ENCODE measurements around the gene FAM124A. TPM values are rescaled to one million over a fixed set of nuclear protein-coding genes. Genes with fewer than 3 reads are reported as not detected.

FAM124A gene
- total and polyA plus RNA-seq, 10 of the 15 experiments (the other 5 are each of a cell fraction or from before 2014, with no cell fraction given), result not detected

- H3K4me2 ChIP-seq (ENCODE audit: control insufficient read depth, insufficient read depth), result no peak overlapping the region
- H3K27me3 ChIP-seq (replicated peaks in 1 of 2; ENCODE audit: control insufficient read depth in 2 of 2, insufficient read depth in 2 of 2, low read length in 1 of 2), result no peaks in the 10 kb centered on the region; a peak in 1 of 4 replicates
- H3K4me3 ChIP-seq, result no peak overlapping the region
- intact Hi-C loops (cut with micrococcal nuclease; ENCODE audit: unreplicated experiment) (no loop called here), in situ Hi-C loops (cut with MboI) (no loop called here)
- no peak overlapping the region for H3K9ac ChIP-seq (ENCODE audit: control insufficient read depth, insufficient read depth, low read length)
- SMC1A ChIA-PET (ENCODE audit: uncharacterized antibody, unreplicated experiment), result no interaction called here
- H3K27ac ChIP-seq (ENCODE audit: control insufficient read depth, insufficient read depth), result no peak overlapping the region
- no peaks in the 10 kb centered on the region for H3K36me3 ChIP-seq (ENCODE audit: control insufficient read depth in 2 of 2, insufficient read depth in 2 of 2, low read length in 1 of 2)
- H3K79me2 ChIP-seq (ENCODE audit: control insufficient read depth, insufficient read depth, low read length), result no peaks in the 10 kb centered on the region
- H3K4me1 ChIP-seq (ENCODE audit: control insufficient read depth, insufficient read depth, low read length), result no peaks in the 10 kb centered on the region
- no peak for DNase-seq (ENCODE audit: low read depth, low spot score)
- RAD21 ChIA-PET (ENCODE audit: unreplicated experiment), result no interaction called here
- no peaks in the 10 kb centered on the region for H3K9me3 ChIP-seq (replicated peaks; ENCODE audit: control insufficient read depth, insufficient read depth, low read length)
- no TSS peak for BruUV-seq (replicated peaks)
- H2AFZ ChIP-seq (ENCODE audit: control insufficient read depth, low read depth, low read length), result no peak overlapping the region
- FAIRE-seq, result no peak
- no peak for TF ChIP-seq CREB1 (IDR thresholded peaks at IDR 0.05; ENCODE audit: low read depth)
- no peak for TF ChIP-seq RB1 (IDR thresholded peaks at IDR 0.05; ENCODE audit: borderline replicate concordance)
- no peak for TF ChIP-seq USF1 (IDR thresholded peaks at IDR 0.05; ENCODE audit: borderline replicate concordance, extremely low read length, insufficient read depth, low read depth, low read length)
- TF ChIP-seq NR2C2 (IDR thresholded peaks at IDR 0.05; ENCODE audit: borderline replicate concordance, control insufficient read depth, insufficient read length, low read depth), result no peak
- ATAC-seq, result no peak
- CTCF ChIA-PET, result interaction anchor here (1.0 kb wide), 1 partner anchor 93 kb away, joined by 3 read pairs; no protein-coding TSS in a partner anchor
- POLR2A ChIA-PET, result no interaction called here
- no peaks in the 10 kb centered on the region for H4K20me1 ChIP-seq (ENCODE audit: control insufficient read depth, insufficient read depth)
- WGBS (ENCODE audit: insufficient coverage, insufficient replicate concordance, low lambda C conversion rate, missing lambda C conversion rate), result 37% methylated on average over 2 of the region's 2 CpGs
These were observed 28.8 kb upstream of the FAM124A start for GRCh38 chr13:51193387-51193786.

GRCh38 chr13:51194942-51195341, 27.3 kb upstream of the FAM124A start:
- ChIA-PET CTCF (interaction anchor here (1.1 to 1.3 kb wide), 2 partner anchors 11 to 31 kb away, joined by 3 to 4 read pairs; no protein-coding TSS in a partner anchor), POLR2A (no interaction called here), SMC1A (ENCODE audit: uncharacterized antibody, unreplicated experiment) (no interaction called here), RAD21 (ENCODE audit: unreplicated experiment) (no interaction called here)
- Histone ChIP-seq H3K4me2 (ENCODE audit: control insufficient read depth, insufficient read depth) (no peak overlapping the region), H3K4me3 (no peak overlapping the region), H3K79me2 (ENCODE audit: control insufficient read depth, insufficient read depth, low read length) (no peaks in the 10 kb centered on the region), H4K20me1 (ENCODE audit: control insufficient read depth, insufficient read depth) (no peaks in the 10 kb centered on the region), H3K4me1 (ENCODE audit: control insufficient read depth, insufficient read depth, low read length) (no peaks in the 10 kb centered on the region), H3K9ac (ENCODE audit: control insufficient read depth, insufficient read depth, low read length) (no peak overlapping the region), H2AFZ (ENCODE audit: control insufficient read depth, low read depth, low read length) (no peak overlapping the region), H3K27me3 (replicated peaks in 1 of 2; ENCODE audit: control insufficient read depth in 2 of 2, insufficient read depth in 2 of 2, low read length in 1 of 2) (no peaks in the 10 kb centered on the region; a peak in 1 of 4 replicates), H3K27ac (ENCODE audit: control insufficient read depth, insufficient read depth) (no peak overlapping the region), H3K36me3 (ENCODE audit: control insufficient read depth in 2 of 2, insufficient read depth in 2 of 2, low read length in 1 of 2) (no peaks in the 10 kb centered on the region), H3K9me3 (replicated peaks; ENCODE audit: control insufficient read depth, insufficient read depth, low read length) (no peaks in the 10 kb centered on the region; the same call in 2 of the 3 replicates)
- no TSS peak for BruUV-seq (replicated peaks)
- ATAC-seq (no peak), DNase-seq (ENCODE audit: low read depth, low spot score) (no peak), FAIRE-seq (no peak)
- WGBS (ENCODE audit: insufficient coverage, insufficient replicate concordance, low lambda C conversion rate, missing lambda C conversion rate), result 56% methylated on average over 8 of the region's 8 CpGs
- intact Hi-C loops (cut with micrococcal nuclease; ENCODE audit: unreplicated experiment), result no loop called here
- in situ Hi-C loops (cut with MboI), result no loop called here
- TF ChIP-seq REST (IDR thresholded peaks at IDR 0.05; ENCODE audit: low read depth, low read length), result no peak
- TF ChIP-seq HCFC1 (IDR thresholded peaks at IDR 0.05; ENCODE audit: low read length), result no peak
- TF ChIP-seq TBL1XR1 (IDR thresholded peaks at IDR 0.05; ENCODE audit: low read depth, low read length), result no peak
- TF ChIP-seq JUNB (IDR thresholded peaks at IDR 0.05), result no peak
- TF ChIP-seq POU2F2 (IDR thresholded peaks at IDR 0.05; ENCODE audit: borderline replicate concordance, low read depth, low read length), result no peak
- TF ChIP-seq SPI1 (IDR thresholded peaks at IDR 0.05; ENCODE audit: borderline replicate concordance, insufficient read depth, low read depth, low read length), result no peak
- TF ChIP-seq NRF1 (conservative IDR thresholded peaks at IDR 0.05; ENCODE audit: low read depth, low read length), result no peak
- no peak for TF ChIP-seq BMI1 (IDR thresholded peaks at IDR 0.05; ENCODE audit: borderline replicate concordance)
- TF ChIP-seq DPF2 (IDR thresholded peaks at IDR 0.05), result no peak
- TF ChIP-seq NBN (IDR thresholded peaks at IDR 0.05), result no peak

Data from GM12878 (cell line).